ENCODE measurements around the gene DNAH6.

DNAH6 gene

DNA sequence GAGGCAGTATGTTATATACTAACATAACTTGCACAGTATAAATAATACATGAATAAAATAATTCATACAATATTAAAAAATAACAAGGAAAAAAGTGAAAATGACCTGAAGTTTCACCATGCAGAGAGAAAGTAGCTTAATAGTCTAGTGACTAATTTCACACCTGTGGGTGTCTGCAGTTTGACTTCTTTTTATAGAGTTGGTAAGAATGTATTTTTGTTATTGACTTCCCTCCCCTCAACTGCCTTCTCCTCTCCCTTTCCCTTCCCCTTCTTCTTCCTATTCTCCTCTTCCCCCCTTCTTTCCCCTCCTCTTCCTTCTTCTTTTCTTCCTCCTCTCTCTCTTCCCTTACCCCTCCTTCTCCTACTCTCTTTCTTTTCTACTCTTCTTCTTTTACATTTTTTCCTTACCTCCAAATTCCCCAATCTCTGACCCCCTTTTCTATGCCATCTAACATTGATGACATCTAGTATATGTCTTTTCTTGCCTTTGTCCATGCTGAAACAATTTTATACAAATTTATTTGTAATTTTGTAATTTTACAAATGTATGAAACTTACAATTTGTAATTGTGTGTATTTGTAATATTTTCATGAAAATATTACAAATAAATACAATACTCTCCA is 3.1 kb downstream of the DNAH6 start:
- H2BK120ac ChIP-seq (ENCODE audit: low read depth, low read length) = no peak overlapping the region
- no peak overlapping the region for H2BK5ac ChIP-seq (ENCODE audit: low read length)
- H3K27ac ChIP-seq (replicated peaks; ENCODE audit: low read length) = no peak overlapping the region
- H3K14ac ChIP-seq (ENCODE audit: low read length) = no peak overlapping the region
- no peak overlapping the region for H3K18ac ChIP-seq (ENCODE audit: low read length)
- no peak overlapping the region for H4K91ac ChIP-seq (ENCODE audit: low read depth, low read length, poor library complexity)
- no peak overlapping the region for H3K9ac ChIP-seq (ENCODE audit: low read depth, low read length, poor library complexity)
- no peak overlapping the region for H2BK12ac ChIP-seq (ENCODE audit: low read length)
- H4K8ac ChIP-seq (ENCODE audit: low read depth, low read length) = no peak overlapping the region
- H3K4me1 ChIP-seq (ENCODE audit: control insufficient read depth in 2 of 2, insufficient read depth in 1 of 2, low read depth in 1 of 2, low read length in 2 of 2) = peaks cover 2 to 9% of the 10 kb centered on the region in 2 donors
- H2AK5ac ChIP-seq (ENCODE audit: low read depth, low read length) = no peak overlapping the region
- H3K9me3 ChIP-seq (replicated peaks in 1 of 2; ENCODE audit: control insufficient read depth in 2 of 2, insufficient read depth in 1 of 2, low read depth in 1 of 2, low read length in 2 of 2) = no peaks in the 10 kb centered on the region
- no peak overlapping the region for H2AFZ ChIP-seq (ENCODE audit: low read length)
- no peaks in the 10 kb centered on the region for H3K27me3 ChIP-seq (ENCODE audit: control insufficient read depth in 3 of 3, insufficient read depth in 3 of 3, low read depth in 1 of 3, low read length in 3 of 3)
- H3K36me3 ChIP-seq (replicated peaks in 1 of 2; ENCODE audit: control insufficient read depth in 2 of 2, insufficient read depth in 2 of 2, low read length in 2 of 2) = no peaks in the 10 kb centered on the region
- no peak overlapping the region for H3K4ac ChIP-seq (ENCODE audit: low read length)
- no peaks in the 10 kb centered on the region for H3K79me1 ChIP-seq (ENCODE audit: low read depth, low read length)
- no peak overlapping the region for H3K23ac ChIP-seq (ENCODE audit: low read depth, low read length, poor library complexity)
- H3K4me2 ChIP-seq (ENCODE audit: insufficient read depth, low read length, poor library complexity, severe bottlenecking) = no peak overlapping the region
- no peak overlapping the region for H3K4me3 ChIP-seq (ENCODE audit: low read length in 2 of 2)
- DNase-seq (ENCODE audit: low spot score) = no peak
- no peak overlapping the region for H2BK15ac ChIP-seq (ENCODE audit: low read length)

DNA sequence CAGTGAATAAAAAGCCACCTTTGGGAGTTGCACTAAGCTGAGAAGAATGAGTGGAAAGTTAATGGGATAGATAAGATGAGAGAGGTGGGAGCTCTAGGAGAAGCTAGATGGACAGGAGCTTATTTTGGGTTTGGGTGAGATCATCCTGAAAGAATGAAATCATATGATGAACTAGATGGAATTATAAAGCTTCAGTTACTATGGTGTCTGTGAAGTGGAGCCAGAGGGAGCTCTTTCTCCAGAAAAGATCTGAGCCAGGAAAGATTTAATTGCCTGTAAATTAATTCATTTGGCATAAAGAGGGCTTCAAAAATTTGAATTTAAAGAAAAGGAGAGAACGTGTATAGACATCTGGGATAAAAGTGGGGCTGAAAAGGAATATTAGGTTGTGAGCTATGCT is 10.3 kb downstream of the DNAH6 start:
- Histone ChIP-seq H3K79me1 (ENCODE audit: low read depth, low read length) (no peaks in the 10 kb centered on the region), H2AFZ (ENCODE audit: low read length) (no peak overlapping the region), H3K27ac (replicated peaks; ENCODE audit: low read length) (no peak overlapping the region), H3K18ac (ENCODE audit: low read length) (no peak overlapping the region), H3K27me3 (ENCODE audit: control insufficient read depth in 3 of 3, insufficient read depth in 3 of 3, low read depth in 1 of 3, low read length in 3 of 3) (no peaks in the 10 kb centered on the region), H3K4ac (ENCODE audit: low read length) (no peak overlapping the region), H4K91ac (ENCODE audit: low read depth, low read length, poor library complexity) (no peak overlapping the region), H3K36me3 (replicated peaks in 1 of 2; ENCODE audit: control insufficient read depth in 2 of 2, insufficient read depth in 2 of 2, low read length in 2 of 2) (no peaks in the 10 kb centered on the region), H4K8ac (ENCODE audit: low read depth, low read length) (no peak overlapping the region), H3K4me3 (ENCODE audit: low read length in 2 of 2) (no peak overlapping the region), H2BK12ac (ENCODE audit: low read length) (no peak overlapping the region), H3K4me1 (ENCODE audit: control insufficient read depth in 2 of 2, insufficient read depth in 1 of 2, low read depth in 1 of 2, low read length in 2 of 2) (no peaks in the 10 kb centered on the region), H2AK5ac (ENCODE audit: low read depth, low read length) (no peak overlapping the region), H2BK5ac (ENCODE audit: low read length) (no peak overlapping the region), H3K9me3 (replicated peaks in 1 of 2; ENCODE audit: control insufficient read depth in 2 of 2, insufficient read depth in 1 of 2, low read depth in 1 of 2, low read length in 2 of 2) (no peaks in the 10 kb centered on the region), H3K23ac (ENCODE audit: low read depth, low read length, poor library complexity) (no peak overlapping the region), H3K4me2 (ENCODE audit: insufficient read depth, low read length, poor library complexity, severe bottlenecking) (no peak overlapping the region), H3K14ac (ENCODE audit: low read length) (no peak overlapping the region), H2BK120ac (ENCODE audit: low read depth, low read length) (no peak overlapping the region), H3K9ac (ENCODE audit: low read depth, low read length, poor library complexity) (no peak overlapping the region), H2BK15ac (ENCODE audit: low read length) (no peak overlapping the region)
- no peak for DNase-seq (ENCODE audit: low spot score)
- no CpG with 5 or more reads among the region's 1 CpG for WGBS, 2 donors (ENCODE audit: extremely low coverage in 2 of 2, insufficient read length in 2 of 2, insufficient replicate concordance in 1 of 2)

DNA sequence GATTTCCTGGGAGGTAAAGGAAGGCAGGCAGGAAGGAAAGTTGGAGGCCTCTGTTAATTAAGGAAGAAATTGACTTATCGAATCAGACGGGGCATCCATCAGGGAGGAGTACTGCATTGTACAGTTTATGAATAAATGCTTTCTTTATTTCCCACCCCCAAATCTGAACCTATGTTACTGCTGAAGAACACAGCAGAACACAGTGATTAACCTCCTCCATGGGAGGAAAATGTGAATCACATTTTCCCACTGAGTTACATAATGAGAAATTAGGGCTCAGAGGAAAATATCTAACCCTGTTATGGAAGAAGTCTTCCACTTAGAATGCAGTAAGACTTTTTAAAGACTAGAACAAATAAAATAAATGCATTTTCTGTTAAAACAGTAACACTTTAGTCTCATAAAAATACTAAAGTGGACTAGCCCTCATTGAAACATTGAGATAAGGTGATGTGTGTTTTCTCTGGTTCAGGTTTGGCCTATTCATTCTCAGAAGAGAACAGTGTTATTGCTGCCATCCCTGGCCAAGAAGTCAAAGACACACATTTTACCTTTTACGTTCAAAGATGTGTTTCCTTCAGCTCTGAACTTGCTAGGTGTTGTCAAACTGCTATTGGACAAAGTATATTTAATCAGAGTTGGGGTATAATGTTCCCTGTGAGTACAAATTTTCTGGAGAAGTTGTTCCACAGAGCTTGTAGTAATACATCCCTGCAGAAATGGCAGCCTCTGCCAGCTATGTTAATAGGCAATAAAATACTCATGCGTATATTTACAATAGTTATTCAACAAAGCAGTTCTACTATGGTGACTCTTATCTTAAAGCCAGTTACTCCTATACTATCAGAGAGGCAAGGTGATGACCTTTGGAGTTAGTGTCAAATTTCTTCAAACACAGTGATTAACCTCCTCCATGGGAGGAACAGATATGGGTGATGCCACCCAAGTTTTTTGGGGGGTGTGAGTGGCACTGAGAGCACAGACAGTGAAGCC is 11.1 kb downstream of the DNAH6 start:
- Histone ChIP-seq H3K9me3 (replicated peaks in 1 of 2; ENCODE audit: control insufficient read depth in 2 of 2, insufficient read depth in 1 of 2, low read depth in 1 of 2, low read length in 2 of 2) (no peaks in the 10 kb centered on the region), H3K14ac (ENCODE audit: low read length) (no peak overlapping the region), H3K23ac (ENCODE audit: low read depth, low read length, poor library complexity) (no peak overlapping the region), H3K27me3 (ENCODE audit: control insufficient read depth in 3 of 3, insufficient read depth in 3 of 3, low read depth in 1 of 3, low read length in 3 of 3) (no peaks in the 10 kb centered on the region), H3K36me3 (replicated peaks in 1 of 2; ENCODE audit: control insufficient read depth in 2 of 2, insufficient read depth in 2 of 2, low read length in 2 of 2) (no peaks in the 10 kb centered on the region), H3K4me3 (ENCODE audit: low read length in 2 of 2) (no peak overlapping the region), H2AK5ac (ENCODE audit: low read depth, low read length) (no peak overlapping the region), H4K8ac (ENCODE audit: low read depth, low read length) (no peak overlapping the region), H2BK5ac (ENCODE audit: low read length) (no peak overlapping the region), H2BK120ac (ENCODE audit: low read depth, low read length) (no peak overlapping the region), H2BK12ac (ENCODE audit: low read length) (no peak overlapping the region), H3K18ac (ENCODE audit: low read length) (no peak overlapping the region), H3K4me2 (ENCODE audit: insufficient read depth, low read length, poor library complexity, severe bottlenecking) (no peak overlapping the region), H3K9ac (ENCODE audit: low read depth, low read length, poor library complexity) (no peak overlapping the region), H2BK15ac (ENCODE audit: low read length) (no peak overlapping the region), H3K4ac (ENCODE audit: low read length) (no peak overlapping the region), H3K4me1 (ENCODE audit: control insufficient read depth in 2 of 2, insufficient read depth in 1 of 2, low read depth in 1 of 2, low read length in 2 of 2) (no peaks in the 10 kb centered on the region), H3K79me1 (ENCODE audit: low read depth, low read length) (no peaks in the 10 kb centered on the region), H2AFZ (ENCODE audit: low read length) (no peak overlapping the region), H3K27ac (replicated peaks; ENCODE audit: low read length) (no peak overlapping the region), H4K91ac (ENCODE audit: low read depth, low read length, poor library complexity) (no peak overlapping the region)
- WGBS, 2 donors (ENCODE audit: extremely low coverage in 2 of 2, insufficient read length in 2 of 2, insufficient replicate concordance in 1 of 2) = no CpG with 5 or more reads among the region's 4 CpGs
- DNase-seq (ENCODE audit: low spot score) = no peak

DNA sequence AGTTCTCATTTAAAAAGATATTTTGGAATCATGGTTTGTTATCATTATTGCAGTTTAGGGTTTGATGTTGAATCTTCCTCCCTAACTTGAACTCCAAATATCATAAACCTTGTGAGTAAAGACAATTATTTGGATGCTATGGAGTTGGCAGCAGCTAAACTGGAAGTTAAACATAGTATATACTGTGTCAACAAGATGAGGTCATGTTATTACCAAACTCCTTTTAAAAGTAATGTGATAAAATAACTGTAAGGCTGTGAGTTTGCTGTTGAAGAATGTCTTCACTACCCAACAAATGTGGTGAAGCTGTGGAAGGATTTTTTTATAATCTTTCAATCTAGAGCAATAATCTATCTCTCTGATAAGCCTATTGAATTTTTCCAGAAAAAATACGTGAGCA is 16.0 kb downstream of the DNAH6 start:
- no peaks in the 10 kb centered on the region for H3K9me3 ChIP-seq (replicated peaks in 1 of 2; ENCODE audit: control insufficient read depth in 2 of 2, insufficient read depth in 1 of 2, low read depth in 1 of 2, low read length in 2 of 2)
- no peak overlapping the region for H3K27ac ChIP-seq (replicated peaks; ENCODE audit: low read length)
- no peaks in the 10 kb centered on the region for H3K4me1 ChIP-seq (ENCODE audit: control insufficient read depth in 2 of 2, insufficient read depth in 1 of 2, low read depth in 1 of 2, low read length in 2 of 2)
- no peak overlapping the region for H3K4ac ChIP-seq (ENCODE audit: low read length)
- no peaks in the 10 kb centered on the region for H3K36me3 ChIP-seq (replicated peaks in 1 of 2; ENCODE audit: control insufficient read depth in 2 of 2, insufficient read depth in 2 of 2, low read length in 2 of 2)
- H3K27me3 ChIP-seq (ENCODE audit: control insufficient read depth in 3 of 3, insufficient read depth in 3 of 3, low read depth in 1 of 3, low read length in 3 of 3) = no peaks in the 10 kb centered on the region
- H2BK15ac ChIP-seq (ENCODE audit: low read length) = no peak overlapping the region
- H3K18ac ChIP-seq (ENCODE audit: low read length) = no peak overlapping the region
- H3K79me1 ChIP-seq (ENCODE audit: low read depth, low read length) = no peaks in the 10 kb centered on the region
- H3K23ac ChIP-seq (ENCODE audit: low read depth, low read length, poor library complexity) = no peak overlapping the region
- H3K14ac ChIP-seq (ENCODE audit: low read length) = no peak overlapping the region
- H2BK12ac ChIP-seq (ENCODE audit: low read length) = no peak overlapping the region
- no peak overlapping the region for H3K4me3 ChIP-seq (ENCODE audit: low read length in 2 of 2)
- H4K8ac ChIP-seq (ENCODE audit: low read depth, low read length) = no peak overlapping the region
- no peak overlapping the region for H2BK5ac ChIP-seq (ENCODE audit: low read length)
- H2AK5ac ChIP-seq (ENCODE audit: low read depth, low read length) = no peak overlapping the region
- no peak overlapping the region for H4K91ac ChIP-seq (ENCODE audit: low read depth, low read length, poor library complexity)
- H3K9ac ChIP-seq (ENCODE audit: low read depth, low read length, poor library complexity) = no peak overlapping the region
- H2BK120ac ChIP-seq (ENCODE audit: low read depth, low read length) = no peak overlapping the region
- H2AFZ ChIP-seq (ENCODE audit: low read length) = no peak overlapping the region
- no peak for DNase-seq (ENCODE audit: low spot score)
- H3K4me2 ChIP-seq (ENCODE audit: insufficient read depth, low read length, poor library complexity, severe bottlenecking) = no peak overlapping the region
- WGBS, 2 donors (ENCODE audit: extremely low coverage in 2 of 2, insufficient read length in 2 of 2, insufficient replicate concordance in 1 of 2) = no CpG with 5 or more reads among the region's 1 CpG

All from neuronal stem cell (in vitro differentiated cells).